PC-3 (cell line): ENCODE measurements around the gene WDR33.

ENCODE experiments used
- CTCF ChIP-seq: fragments of 300-600 bp; sonication (generic); conservative IDR thresholded peaks from 2 replicates; pipeline ENCODE4 v1.5.1; 2017; ENCODE audit warnings: antibody characterized with exemption, low read depth, mild to moderate bottlenecking, low read length
- EZH2 ChIP-seq: fragments of 300-600 bp; sonication (generic); IDR thresholded peaks from one replicate; pipeline ENCODE4 v1.6.1; 2017; ENCODE audit warnings: antibody characterized with exemption, mild to moderate bottlenecking, low read length; ENCODE audit not compliant: unreplicated experiment

GRCh38 chr2:127703282-127703681, 107.7 kb downstream of the WDR33 start:
- TF ChIP-seq CTCF (no peak), EZH2 (no peak)
